Measurements from ENCODE around the gene GNG13. TPM values are rescaled to one million over a fixed set of nuclear protein-coding genes. Genes with fewer than 3 reads are reported as not detected.

Gene GNG13
- total RNA-seq, 2 donors from 2014 or later: not detected

DNA sequence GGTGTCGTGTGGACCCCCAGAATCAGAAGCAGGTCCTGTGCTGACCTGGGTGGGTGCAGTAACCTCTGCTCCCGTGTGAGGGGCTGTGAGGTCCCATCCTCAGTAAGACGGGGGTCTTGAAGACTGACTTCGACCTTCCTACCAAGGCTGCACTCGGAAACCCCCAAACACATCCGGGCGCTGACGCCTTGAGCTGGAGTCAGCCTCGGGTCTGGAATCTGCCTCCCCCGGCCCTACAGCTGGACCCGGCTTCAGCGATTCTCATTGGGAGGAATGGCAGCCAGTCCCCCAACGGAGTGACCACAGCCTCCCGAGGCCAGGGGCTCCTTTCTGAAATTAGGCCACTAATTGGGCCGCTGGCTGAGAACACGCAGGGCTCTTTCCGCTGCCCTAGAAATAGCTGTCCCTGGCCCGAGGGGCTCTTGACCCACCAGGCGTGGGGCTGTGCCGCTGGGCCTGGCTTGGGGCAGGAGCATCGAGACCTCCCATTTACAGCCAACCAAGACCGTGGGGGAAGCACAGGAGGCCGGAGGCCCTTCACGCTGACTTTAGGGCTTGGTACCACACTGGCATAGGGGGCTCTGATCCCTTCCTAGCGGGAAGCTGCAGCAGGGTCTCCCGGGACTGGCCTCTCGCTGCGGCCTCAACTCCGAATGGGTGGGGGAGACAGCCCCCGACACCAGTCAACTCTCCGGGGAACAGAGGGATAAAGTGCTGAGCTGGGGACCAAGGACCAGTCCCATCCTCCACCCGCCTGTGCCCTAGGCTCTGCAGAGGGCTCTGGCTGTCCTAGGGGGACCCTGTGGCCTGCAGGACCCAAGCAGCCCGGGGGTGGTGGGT lies 2.6 kb upstream of the GNG13 start:
- Histone ChIP-seq H3K36me3 (replicated peaks in 1 of 2; ENCODE audit: insufficient read depth in 1 of 2, low read depth in 2 of 2) (no peaks in the 10 kb centered on the region), H3K27ac (no peak overlapping the region), H3K27me3 (peaks cover 0 to 12% of the 10 kb centered on the region in 2 donors), H3K9me3 (no peaks in the 10 kb centered on the region), H3K4me3 (no peak overlapping the region), H3K4me1 (peaks cover 3% of the 10 kb centered on the region)
- intact Hi-C loops (cut with DNase I): no loop called here
- TF ChIP-seq CTCF (IDR thresholded peaks at IDR 0.05) (no peak), POLR2A (IDR thresholded peaks at IDR 0.05) (no peak)
- no peak for DNase-seq
- ATAC-seq: no peak
- WGBS, 2 donors: 63% methylated on average over 33 of the region's 33 CpGs; no CpG with 5 or more reads in 1 of the 2 donors

DNA sequence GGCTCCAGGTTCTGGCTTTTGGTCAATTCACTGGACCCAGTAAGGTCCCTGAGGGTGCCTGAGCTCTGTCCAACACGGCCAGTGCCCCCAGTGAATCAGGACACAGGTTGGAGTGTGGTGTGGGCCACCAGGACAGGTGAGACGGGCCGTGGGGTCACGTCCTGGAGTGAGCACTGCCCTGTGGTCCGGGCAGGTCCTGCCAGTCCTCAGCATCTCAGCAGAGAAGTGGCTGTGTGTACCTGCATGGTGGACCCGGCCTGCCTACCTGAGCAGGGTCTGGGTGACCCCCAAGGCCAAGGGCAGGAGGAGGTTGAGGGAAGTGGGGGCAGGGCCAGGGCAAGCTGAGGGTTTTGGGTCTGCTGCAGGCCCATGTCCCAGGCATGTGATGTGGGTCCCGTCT lies 1.9 kb upstream of the GNG13 start:
- no peak overlapping the region for H3K4me3 ChIP-seq
- no peak overlapping the region for H3K27ac ChIP-seq
- ATAC-seq: no peak
- intact Hi-C loops (cut with DNase I): no loop called here
- no peak for DNase-seq
- no peaks in the 10 kb centered on the region for H3K36me3 ChIP-seq (replicated peaks in 1 of 2; ENCODE audit: insufficient read depth in 1 of 2, low read depth in 2 of 2)
- H3K4me1 ChIP-seq: no peaks in the 10 kb centered on the region
- WGBS, 2 donors: 20 to 55% methylated on average over 2 to 7 of the region's 7 CpGs
- TF ChIP-seq CTCF (IDR thresholded peaks at IDR 0.05): no peak
- no peak for TF ChIP-seq POLR2A (IDR thresholded peaks at IDR 0.05)
- H3K9me3 ChIP-seq: no peaks in the 10 kb centered on the region
- H3K27me3 ChIP-seq: peaks cover 0 to 12% of the 10 kb centered on the region in 2 donors

DNA sequence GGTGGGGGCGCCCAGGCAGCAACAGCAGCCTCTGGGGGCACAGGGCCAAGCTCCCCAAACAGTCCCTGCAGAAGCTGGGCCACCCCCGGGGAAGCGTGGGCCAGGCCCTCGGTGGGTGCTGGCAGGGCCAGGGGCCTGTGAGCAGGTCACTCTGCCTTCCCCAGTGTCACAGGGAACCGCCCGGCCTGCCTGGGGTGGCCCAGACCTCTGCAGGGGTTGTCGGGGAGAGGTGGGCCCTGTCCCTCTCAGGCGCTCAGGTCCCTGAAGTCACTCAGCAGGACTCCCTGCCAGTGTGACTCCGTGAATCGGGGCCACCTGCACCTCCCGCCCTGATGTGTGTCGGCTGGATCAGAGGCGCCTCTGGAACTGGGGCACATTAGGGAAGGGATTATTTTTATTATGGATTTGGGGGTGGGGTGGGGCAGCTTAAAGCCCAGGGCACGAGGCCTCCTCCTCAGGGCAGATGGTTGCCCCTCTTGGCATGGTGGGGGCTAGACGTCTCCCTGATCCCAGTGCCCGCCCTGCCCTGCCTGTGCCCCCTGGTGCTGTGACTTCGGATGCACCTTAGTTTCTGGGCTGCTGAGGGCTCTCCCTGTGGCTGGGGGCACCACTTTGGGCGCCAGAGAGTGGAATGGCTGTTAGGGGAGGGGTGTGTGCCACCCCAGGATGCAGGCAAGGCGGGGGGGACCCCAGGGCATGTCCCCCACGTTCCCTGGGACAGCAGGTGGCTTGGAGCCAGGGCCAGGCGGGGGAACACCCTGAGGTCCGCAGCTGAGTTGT lies 1.2 kb upstream of the GNG13 start:
- no peak for DNase-seq
- no peaks in the 10 kb centered on the region for H3K36me3 ChIP-seq (replicated peaks in 1 of 2; ENCODE audit: insufficient read depth in 1 of 2, low read depth in 2 of 2)
- no peaks in the 10 kb centered on the region for H3K9me3 ChIP-seq
- intact Hi-C loops (cut with DNase I): no loop called here
- no peaks in the 10 kb centered on the region for H3K4me1 ChIP-seq
- TF ChIP-seq POLR2A (IDR thresholded peaks at IDR 0.05) (no peak), CTCF (IDR thresholded peaks at IDR 0.05) (no peak)
- H3K27me3 ChIP-seq: peaks cover 0 to 12% of the 10 kb centered on the region in 2 donors
- ATAC-seq: no peak
- H3K4me3 ChIP-seq: no peak overlapping the region
- WGBS, 2 donors: 42 to 50% methylated on average over 2 to 21 of the region's 22 CpGs
- H3K27ac ChIP-seq: no peak overlapping the region

- Histone ChIP-seq H3K36me3 (replicated peaks in 1 of 2; ENCODE audit: insufficient read depth in 1 of 2, low read depth in 2 of 2) (no peaks in the 10 kb centered on the region), H3K4me1 (no peaks in the 10 kb centered on the region), H3K27ac (no peak overlapping the region), H3K27me3 (peaks cover 0 to 12% of the 10 kb centered on the region in 2 donors), H3K9me3 (no peaks in the 10 kb centered on the region), H3K4me3 (no peak overlapping the region)
- WGBS, 2 donors: 13 to 18% methylated on average over 6 to 16 of the region's 17 CpGs
- TF ChIP-seq POLR2A (IDR thresholded peaks at IDR 0.05) (no peak), CTCF (IDR thresholded peaks at IDR 0.05) (no peak)
- ATAC-seq (no peak), DNase-seq (no peak)
- intact Hi-C loops (cut with DNase I): no loop called here
Observed at GRCh38 chr16:800834-801511, 439 bp upstream of the GNG13 start.

Data from body of pancreas (tissue), 4 donors.